K562 (cell line): ENCODE results near the gene DPP8. TPM values are rescaled to one million over a fixed set of nuclear protein-coding genes. Genes with fewer than 3 reads are reported as not detected.
A peak's percentile ranks its signal among the peaks of the same experiment; 100 is the strongest.

Source experiments
- ATF7 ChIP-seq: fragments of 450-650 bp; IDR thresholded peaks from 2 replicates; pipeline ENCODE4 v1.7.1; 2014; ENCODE audit warnings: mild to moderate bottlenecking, moderate library complexity
- CBX3 ChIP-seq, 2 experiments: IDR thresholded peaks; 1 replicate in 1 of 2; 2 replicates in 1 of 2; pipeline ENCODE4 v1.6.1; 2012; ENCODE audit warnings: inconsistent platforms in 2 of 2, low read length in 2 of 2, borderline replicate concordance in 1 of 2, control low read depth in 1 of 2
- CBX8 ChIP-seq: fragments of 200-600 bp; sonication (generic); IDR thresholded peaks from 2 replicates; pipeline ENCODE4 v1.6.1; 2012; ENCODE audit warnings: borderline replicate concordance, mixed run types, low read depth, mild to moderate bottlenecking, moderate library complexity, mixed read lengths, low read length, control low read depth, inconsistent platforms; ENCODE audit not compliant: poor library complexity, severe bottlenecking; ENCODE audit errors: extremely low read depth
- CREB5 ChIP-seq: fragments of 250-450 bp; sonication (Bioruptor Pico); IDR thresholded peaks from 2 replicates; pipeline ENCODE4 v1.5.0; 2020; ENCODE audit warnings: mild to moderate bottlenecking
- CTCF ChIP-seq, 3 experiments: IDR thresholded peaks in 2 of 3; conservative IDR thresholded peaks in 1 of 3; 2 replicates each; pipeline ENCODE4 v1.5.1; 2011 to 2012; ENCODE audit warnings: low read length in 3 of 3, mild to moderate bottlenecking in 3 of 3, control low read depth in 2 of 3, improper control_type of control experiment in 1 of 3, inconsistent platforms in 1 of 3, low read depth in 1 of 3, mixed read lengths in 1 of 3, moderate library complexity in 1 of 3; ENCODE audit not compliant: insufficient read depth in 2 of 3
- GTF2B ChIP-seq: IDR thresholded peaks from 2 replicates; pipeline ENCODE4 v1.6.1; 2011; ENCODE audit not compliant: insufficient read length; ENCODE audit errors: extremely low read depth
- HDAC2 ChIP-seq: fragments of 450-650 bp; IDR thresholded peaks from 2 replicates; pipeline ENCODE4 v1.6.1; 2016; ENCODE audit warnings: mild to moderate bottlenecking
- MCM5 ChIP-seq: fragments of 450-650 bp; IDR thresholded peaks from 2 replicates; pipeline ENCODE4 v1.6.1; 2016; ENCODE audit warnings: low read depth
- NCOA6 ChIP-seq: fragments of 450-650 bp; IDR thresholded peaks from 2 replicates; pipeline ENCODE4 v1.6.1; 2017; ENCODE audit warnings: mild to moderate bottlenecking
- STAT5B ChIP-seq: fragments of 250-450 bp; sonication (Bioruptor Pico); IDR thresholded peaks from 2 replicates; pipeline ENCODE4 v1.8.0; 2021; ENCODE audit warnings: mild to moderate bottlenecking, inconsistent platforms
- THAP7 ChIP-seq: fragments of 250-450 bp; sonication (Bioruptor Pico); IDR thresholded peaks from 2 replicates; pipeline ENCODE4 v1.5.0; 2021
- ZBTB2 ChIP-seq: fragments of 450-650 bp; IDR thresholded peaks from 2 replicates; pipeline ENCODE4 v1.6.1; 2016; ENCODE audit warnings: antibody characterized with exemption
- ZBTB9 ChIP-seq: fragments of 450-650 bp; formaldehyde crosslinking; IDR thresholded peaks from 2 replicates; pipeline ENCODE4 v1.4.0; 2020; ENCODE audit warnings: mild to moderate bottlenecking, moderate library complexity
- ZNF143 ChIP-seq: sonication (generic); formaldehyde crosslinking; IDR thresholded peaks from 2 replicates; pipeline ENCODE4 v1.9.0; 2022; ENCODE audit warnings: mild to moderate bottlenecking, missing genetic modification reagents
- ZNF280B ChIP-seq: fragments of 250-450 bp; sonication (Bioruptor Pico); IDR thresholded peaks from 2 replicates; pipeline ENCODE4 v1.5.1; 2021; ENCODE audit warnings: mild to moderate bottlenecking
- ZNF589 ChIP-seq: fragments of 200-800 bp; sonication (Bioruptor generic); IDR thresholded peaks from 2 replicates; pipeline ENCODE4 v1.6.1; 2016; ENCODE audit warnings: low read depth, missing genetic modification characterization, missing compliant biosample characterization
- ZNF830 ChIP-seq: fragments of 250-450 bp; sonication (Bioruptor Pico); IDR thresholded peaks from 2 replicates; pipeline ENCODE4 v1.5.0; 2021; ENCODE audit warnings: mild to moderate bottlenecking
- polyA plus RNA-seq, 8 experiments: library from polyadenylated mRNA; depleted of rRNA in 4 of 8; stranded (reverse) in 5 of 8; unstranded in 3 of 8; fragments of >200 nt; fragmentation: Nextera tagmentation in 2 of 8; fragmentation: Illumina TruSeq in 1 of 8; extraction: Ambion mirVana in 2 of 8; extraction: Trizol in 1 of 8; gene quantifications; 2 replicates each; pipeline versions ENCODE4 v1.2.1 to v1.2.3, GENCODE V29; 2011 to 2014; ENCODE audit warnings: inconsistent platforms in 1 of 8, missing spikeins in 1 of 8
- total RNA-seq, 7 experiments: library from RNA; depleted of rRNA in 6 of 7; stranded (reverse); fragments of >200 nt in 6 of 7; fragmentation: Illumina TruSeq in 2 of 7; extraction: Trizol in 2 of 7; gene quantifications; 2 replicates each; pipeline versions ENCODE4 v1.2.1 to v1.2.3, GENCODE V29; 2011 to 2021; ENCODE audit warnings: low replicate concordance in 1 of 7

DPP8 gene
- total and polyA plus RNA-seq, 9 of the 15 experiments (the other 6 are each of a cell fraction or from before 2014, with no cell fraction given): 5.5 to 36.7 (median 20.7) TPM

GRCh38 chr15:65516997-65517865 lies at the start of gene DPP8 (continued):
- TF ChIP-seq CBX3 (IDR thresholded peaks at IDR 0.05; ENCODE audit: borderline replicate concordance in 1 of 2, low read length in 2 of 2): peak in 1 of 2 experiments; percentile 69; a peak in 2 of 3 replicates
- TF ChIP-seq GTF2B: no peak
- peak; percentile 69; the same call in 1 of the 2 replicates for TF ChIP-seq ZBTB9 (CRISPR knock-in tag)
- TF ChIP-seq THAP7 (CRISPR knock-in tag): 0 out of 2 replicates have a peak, but pooled peaks have one; percentile 61
- TF ChIP-seq STAT5B (CRISPR knock-in tag): no peak
- peak; percentile 72 for TF ChIP-seq ATF7
- TF ChIP-seq CTCF (IDR thresholded peaks at IDR 0.05 in 2 of 3, conservative IDR thresholded peaks at IDR 0.05 in 1 of 3; ENCODE audit: insufficient read depth in 2 of 3, low read depth in 1 of 3, low read length in 3 of 3): peak; percentile 93 to 99 (median 97)
- TF ChIP-seq MCM5: no peak
- TF ChIP-seq ZNF280B (CRISPR knock-in tag): no peak
- TF ChIP-seq ZNF830 (CRISPR knock-in tag): 0 out of 2 replicates have a peak, but pooled peaks have one; percentile 55
- TF ChIP-seq CBX8: no peak
- peak; percentile 51; the same call in 1 of the 2 replicates for TF ChIP-seq ZNF143
- peak; percentile 17; the same call in 1 of the 2 replicates for TF ChIP-seq ZBTB2
- TF ChIP-seq NCOA6: no peak
- no peak for TF ChIP-seq ZNF589 (CRISPR knock-in tag)
- no peak for TF ChIP-seq CREB5 (CRISPR knock-in tag)
- no peak; the same call in 1 of the 2 replicates for TF ChIP-seq HDAC2
